Astrocyte (in vitro differentiated cells and primary cell): ENCODE results near the gene AFAP1L2. TPM values are rescaled to one million over a fixed set of nuclear protein-coding genes. Genes with fewer than 3 reads are reported as not detected.

Source experiments
- DNase-seq: peaks from one replicate; pipeline ENCODE4 v3.0.0-alpha.2; 2010; ENCODE audit warnings: low read depth
- FAIRE-seq: peaks from 2 replicates; lab custom pipeline; 2011; peaks lifted over from hg19 to GRCh38; lab: Jason Lieb, UNC
- H2AFZ ChIP-seq: 2 replicates; pipeline ENCODE4 v1.6.0; 2012; ENCODE audit warnings: low read depth, low read length, inconsistent platforms
- H3K27ac ChIP-seq: 2 replicates; pipeline ENCODE4 v1.5.1; 2011; ENCODE audit warnings: low read depth, low read length, inconsistent platforms
- H3K27me3 ChIP-seq: 2 replicates; pipeline ENCODE4 v1.6.0; 2011; ENCODE audit warnings: low read length, inconsistent platforms; ENCODE audit not compliant: insufficient read depth
- H3K36me3 ChIP-seq: 2 replicates; pipeline ENCODE4 v1.5.1; 2011; ENCODE audit warnings: low read length, inconsistent platforms; ENCODE audit not compliant: insufficient read depth
- H3K4me1 ChIP-seq: 2 replicates; pipeline ENCODE4 v1.5.1; 2011; ENCODE audit warnings: low read length, inconsistent platforms; ENCODE audit not compliant: insufficient read depth
- H3K4me2 ChIP-seq: 2 replicates; pipeline ENCODE4 v1.6.0; 2012; ENCODE audit warnings: low read length, inconsistent platforms
- H3K4me3 ChIP-seq: 2 replicates; pipeline ENCODE4 v1.5.1; 2011; ENCODE audit warnings: low read depth, mild to moderate bottlenecking, low read length, inconsistent platforms; ENCODE audit not compliant: insufficient read depth
- H3K79me2 ChIP-seq: 2 replicates; pipeline ENCODE4 v1.6.0; 2012; ENCODE audit warnings: mild to moderate bottlenecking, low read length, inconsistent platforms; ENCODE audit not compliant: insufficient read depth
- H3K9ac ChIP-seq: 2 replicates; pipeline ENCODE4 v1.6.0; 2012; ENCODE audit warnings: mild to moderate bottlenecking, low read length, inconsistent platforms
- H3K9me3 ChIP-seq: 2 replicates; pipeline ENCODE4 v1.5.1; 2012; ENCODE audit warnings: low read depth, mild to moderate bottlenecking, low read length, inconsistent platforms; ENCODE audit not compliant: insufficient read depth
- H4K20me1 ChIP-seq: 2 replicates; pipeline ENCODE4 v1.6.0; 2012; ENCODE audit warnings: low read length, inconsistent platforms; ENCODE audit not compliant: insufficient read depth
- H3K27ac Mint-ChIP-seq: one replicate; pipeline ENCODE4 v1.8.0; 2021; ENCODE audit warnings: mild to moderate bottlenecking, mixed read lengths; ENCODE audit not compliant: unreplicated experiment
- H3K27me3 Mint-ChIP-seq: one replicate; pipeline ENCODE4 v1.8.0; 2021; ENCODE audit warnings: low read depth, mixed read lengths; ENCODE audit not compliant: unreplicated experiment
- H3K36me3 Mint-ChIP-seq: one replicate; pipeline ENCODE4 v1.8.0; 2021; ENCODE audit warnings: low read depth, mixed read lengths; ENCODE audit not compliant: unreplicated experiment
- H3K4me1 Mint-ChIP-seq: one replicate; pipeline ENCODE4 v1.8.0; 2021; ENCODE audit warnings: low read depth, mixed read lengths; ENCODE audit not compliant: unreplicated experiment
- H3K4me3 Mint-ChIP-seq: one replicate; pipeline ENCODE4 v1.8.0; 2021; ENCODE audit warnings: mild to moderate bottlenecking, moderate library complexity, mixed read lengths; ENCODE audit not compliant: unreplicated experiment
- H3K9me3 Mint-ChIP-seq: one replicate; pipeline ENCODE4 v1.8.0; 2021; ENCODE audit warnings: mild to moderate bottlenecking, mixed read lengths; ENCODE audit not compliant: unreplicated experiment
- EZH2 ChIP-seq: IDR thresholded peaks from 2 replicates; pipeline ENCODE4 v1.6.1; 2012; ENCODE audit warnings: mild to moderate bottlenecking, low read length, inconsistent platforms; ENCODE audit not compliant: insufficient read depth
- total RNA-seq: library from RNA; stranded (reverse); gene quantifications from 2 replicates; pipeline ENCODE4 v1.2.1, GENCODE V29; 2021
- TF ChIP-seq, protein P1 (sequence below): IDR thresholded peaks from 2 replicates; pipeline ENCODE4 v1.5.1; 2011; ENCODE audit warnings: low read depth, mild to moderate bottlenecking, inconsistent platforms, low read length, moderate library complexity; ENCODE audit not compliant: insufficient read depth

AFAP1L2 gene
- total RNA-seq, 1 donor from 2014 or later = 26.6 TPM

DNA sequence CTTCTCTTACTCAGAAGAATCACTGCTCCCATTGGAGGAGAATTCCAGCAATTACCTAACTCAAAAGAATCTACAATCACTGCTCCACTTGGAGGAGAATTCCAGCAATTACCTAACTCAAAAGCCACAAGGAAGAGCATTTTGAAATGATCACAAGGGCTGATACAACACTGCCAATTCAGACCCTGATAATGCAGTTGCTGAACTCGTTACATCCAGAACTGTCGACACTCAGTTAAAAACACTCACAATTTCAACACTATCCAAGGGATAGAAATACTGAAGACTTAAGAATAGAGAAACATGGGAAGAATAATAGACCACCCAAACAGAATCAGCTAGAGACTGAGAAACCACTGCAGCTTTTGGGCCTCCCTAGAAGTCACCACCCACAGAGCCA lies 27.8 kb downstream of the AFAP1L2 start:
- no peak overlapping the region for H3K4me3 ChIP-seq
- H3K27ac Mint-ChIP-seq = no peak overlapping the region
- H4K20me1 ChIP-seq = no peaks in the 10 kb centered on the region
- TF ChIP-seq, protein P1, sequence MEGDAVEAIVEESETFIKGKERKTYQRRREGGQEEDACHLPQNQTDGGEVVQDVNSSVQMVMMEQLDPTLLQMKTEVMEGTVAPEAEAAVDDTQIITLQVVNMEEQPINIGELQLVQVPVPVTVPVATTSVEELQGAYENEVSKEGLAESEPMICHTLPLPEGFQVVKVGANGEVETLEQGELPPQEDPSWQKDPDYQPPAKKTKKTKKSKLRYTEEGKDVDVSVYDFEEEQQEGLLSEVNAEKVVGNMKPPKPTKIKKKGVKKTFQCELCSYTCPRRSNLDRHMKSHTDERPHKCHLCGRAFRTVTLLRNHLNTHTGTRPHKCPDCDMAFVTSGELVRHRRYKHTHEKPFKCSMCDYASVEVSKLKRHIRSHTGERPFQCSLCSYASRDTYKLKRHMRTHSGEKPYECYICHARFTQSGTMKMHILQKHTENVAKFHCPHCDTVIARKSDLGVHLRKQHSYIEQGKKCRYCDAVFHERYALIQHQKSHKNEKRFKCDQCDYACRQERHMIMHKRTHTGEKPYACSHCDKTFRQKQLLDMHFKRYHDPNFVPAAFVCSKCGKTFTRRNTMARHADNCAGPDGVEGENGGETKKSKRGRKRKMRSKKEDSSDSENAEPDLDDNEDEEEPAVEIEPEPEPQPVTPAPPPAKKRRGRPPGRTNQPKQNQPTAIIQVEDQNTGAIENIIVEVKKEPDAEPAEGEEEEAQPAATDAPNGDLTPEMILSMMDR = no peak
- TF ChIP-seq EZH2 = no peak
- H3K9ac ChIP-seq = no peak overlapping the region
- H3K27ac ChIP-seq = no peak overlapping the region
- peaks cover 8% of the 10 kb centered on the region for H3K4me1 ChIP-seq
- H3K27me3 ChIP-seq = no peaks in the 10 kb centered on the region
- no peak overlapping the region for H3K4me2 ChIP-seq
- no peaks in the 10 kb centered on the region for H3K79me2 ChIP-seq
- H3K36me3 Mint-ChIP-seq = peaks cover 4% of the 10 kb centered on the region
- peaks cover 4% of the 10 kb centered on the region for H3K27me3 Mint-ChIP-seq
- peaks cover 27% of the 10 kb centered on the region for H3K4me1 Mint-ChIP-seq
- peaks cover 2% of the 10 kb centered on the region for H3K9me3 Mint-ChIP-seq
- no peak overlapping the region for H2AFZ ChIP-seq
- no peak overlapping the region for H3K4me3 Mint-ChIP-seq
- no peaks in the 10 kb centered on the region for H3K9me3 ChIP-seq
- FAIRE-seq (no peak), DNase-seq (no peak)
- no peaks in the 10 kb centered on the region for H3K36me3 ChIP-seq

DNA sequence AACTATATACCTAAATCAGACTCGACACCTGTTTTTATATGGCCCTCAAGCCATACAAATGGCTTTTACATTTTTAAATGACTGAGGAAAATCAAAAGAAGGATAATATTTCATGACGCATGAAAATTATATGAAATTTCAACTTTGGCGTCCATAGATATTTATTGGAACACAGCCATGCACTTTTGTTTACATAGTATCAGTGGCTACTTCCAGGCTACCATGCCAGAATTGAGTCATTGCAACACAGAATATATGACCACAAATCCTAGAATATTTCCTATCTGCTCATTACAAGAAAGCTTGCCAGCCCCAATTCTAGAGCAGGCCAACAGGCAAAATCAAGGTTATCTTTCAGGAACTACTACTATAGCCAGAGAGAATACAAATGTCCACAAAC lies 29.3 kb downstream of the AFAP1L2 start:
- DNase-seq = no peak
- no peak for FAIRE-seq

More for the DNA sequence above, 29.3 kb downstream of the AFAP1L2 start:
- Histone ChIP-seq H3K27ac (no peak overlapping the region), H3K4me1 (peaks cover 7% of the 10 kb centered on the region), H3K79me2 (no peaks in the 10 kb centered on the region), H3K36me3 (no peaks in the 10 kb centered on the region), H4K20me1 (no peaks in the 10 kb centered on the region), H3K9me3 (no peaks in the 10 kb centered on the region), H3K4me2 (no peak overlapping the region), H3K9ac (no peak overlapping the region), H3K4me3 (no peak overlapping the region), H2AFZ (no peak overlapping the region), H3K27me3 (no peaks in the 10 kb centered on the region)
- Mint-ChIP-seq H3K9me3 (peaks cover 2% of the 10 kb centered on the region), H3K4me1 (peaks cover 28% of the 10 kb centered on the region), H3K4me3 (no peak overlapping the region), H3K27me3 (peaks cover 4% of the 10 kb centered on the region), H3K36me3 (peaks cover 4% of the 10 kb centered on the region), H3K27ac (no peak overlapping the region)
- TF ChIP-seq, protein P1 = no peak
- no peak for TF ChIP-seq EZH2
